Brain microvascular endothelial cell (primary cell): ENCODE results near the gene CTSK.
A peak's percentile ranks its signal among the peaks of the same experiment; 100 is the strongest.
"Not testable (repeated sequence)": the region's sequence is repeated elsewhere in the genome, so short reads cannot be mapped to it uniquely, and the experiment has no call there.

Source experiments
- DNase-seq: peaks from one replicate; pipeline ENCODE4 v3.0.0-alpha.2; 2020
- H3K27ac ChIP-seq: fragments of 250-450 bp; sonication (Bioruptor Pico); 2 replicates; pipeline ENCODE4 v1.5.1; 2020; ENCODE audit warnings: mild to moderate bottlenecking, moderate library complexity
- H3K27me3 ChIP-seq: fragments of 250-450 bp; sonication (Bioruptor Pico); replicated peaks from 2 replicates; pipeline ENCODE4 v1.5.1; 2020; ENCODE audit warnings: mild to moderate bottlenecking
- H3K36me3 ChIP-seq: fragments of 250-450 bp; sonication (Bioruptor Pico); replicated peaks from 2 replicates; pipeline ENCODE4 v1.5.1; 2020; ENCODE audit warnings: mild to moderate bottlenecking
- H3K4me3 ChIP-seq: 2 replicates; pipeline ENCODE4 v1.5.1; 2011; ENCODE audit warnings: low read depth, mild to moderate bottlenecking, control low read depth, low read length, moderate library complexity
- CTCF ChIP-seq: IDR thresholded peaks from 2 replicates; pipeline ENCODE4 v1.5.1; 2011; ENCODE audit warnings: low read depth, mild to moderate bottlenecking, moderate library complexity, low read length, control low read depth, inconsistent platforms; ENCODE audit errors: missing control alignments
- in situ Hi-C: cut with HindIII; loops from 2 replicates; pipeline ENCODE4 v1.10.0; 2017; ENCODE audit warnings: low sequenced_read_pairs, low pct_ligation_motif_present

The CTSK gene

GRCh38 chr1:150775276-150775675, 32.8 kb downstream of the CTSK start:
- in situ Hi-C loops: no loop called here
- H3K36me3 ChIP-seq: no peaks in the 10 kb centered on the region
- no peak overlapping the region for H3K4me3 ChIP-seq
- TF ChIP-seq CTCF: no peak
- no peak for DNase-seq
- H3K27ac ChIP-seq: no peak overlapping the region
- H3K27me3 ChIP-seq: no peaks in the 10 kb centered on the region

- TF ChIP-seq CTCF: no peak
- H3K27ac ChIP-seq: no peak overlapping the region
- H3K36me3 ChIP-seq: no peaks in the 10 kb centered on the region
- in situ Hi-C loops: no loop called here
- no peak overlapping the region for H3K4me3 ChIP-seq
- DNase-seq: no peak
- H3K27me3 ChIP-seq: no peaks in the 10 kb centered on the region
Measured at GRCh38 chr1:150772326-150772725, 35.7 kb downstream of the CTSK start.

- DNase-seq, H3K27ac ChIP-seq, H3K36me3 ChIP-seq, in situ Hi-C loops, H3K27me3 ChIP-seq, H3K4me3 ChIP-seq: not testable (repeated sequence)
Measured at GRCh38 chr1:150767704-150768103, 40.4 kb downstream of the CTSK start.

GRCh38 chr1:150765977-150766301, 42.1 kb downstream of the CTSK start:
- H3K27ac ChIP-seq, H3K27me3 ChIP-seq, in situ Hi-C loops, DNase-seq, H3K4me3 ChIP-seq, H3K36me3 ChIP-seq: not testable (repeated sequence)

GRCh38 chr1:150765296-150765976, 42.6 kb downstream of the CTSK start, which contains the start of gene CTSS:
Gene CTSS (minus strand): TSS chr1:150765778. CDS start chr1:150764763, 1,015 bp downstream.
- Histone ChIP-seq H3K36me3 (no peaks in the 10 kb centered on the region), H3K4me3 (no peak within 1 kb of the TSS), H3K27ac (peak within 1 kb of the TSS; percentile 22), H3K27me3 (no peaks in the 10 kb centered on the region)
- DNase-seq: no peak
- in situ Hi-C loops: no loop called here
- no peak for TF ChIP-seq CTCF

GRCh38 chr1:150764617-150765101, 43.4 kb downstream of the CTSK start:
- in situ Hi-C loops: no loop called here
- DNase-seq: peak; percentile 23
- no peaks in the 10 kb centered on the region for H3K36me3 ChIP-seq
- no peak overlapping the region for H3K4me3 ChIP-seq
- no peak for TF ChIP-seq CTCF
- no peaks in the 10 kb centered on the region for H3K27me3 ChIP-seq
- peak overlapping the region; percentile 22 for H3K27ac ChIP-seq

- DNase-seq: no peak
- no peak overlapping the region for H3K27ac ChIP-seq
- TF ChIP-seq CTCF: no peak
- H3K27me3 ChIP-seq: no peaks in the 10 kb centered on the region
- in situ Hi-C loops: no loop called here
- no peaks in the 10 kb centered on the region for H3K36me3 ChIP-seq
- H3K4me3 ChIP-seq: no peak overlapping the region
Measured at GRCh38 chr1:150763018-150763417, 45.0 kb downstream of the CTSK start.
